HEK293 (cell line): ENCODE data around the gene ITGA2B.

Experiments used
- CTCF ChIA-PET: fragments of 350-600 bp; formaldehyde crosslinking; extraction: SDS; loops from one replicate; lab custom pipeline; 2021; ENCODE audit warnings: antibody characterized with exemption; lab: Yijun Ruan, JAX
- POLR2A ChIA-PET: fragments of 300-600 bp; formaldehyde crosslinking; extraction: SDS; loops from one replicate; lab custom pipeline; 2020; ENCODE audit warnings: antibody characterized with exemption, inconsistent platforms; lab: Yijun Ruan, JAX
- H3K27ac ChIP-seq: fragments of 200-500 bp; sonication (Bioruptor generic); 2 replicates; pipeline ENCODE4 v1.5.1; 2014; ENCODE audit warnings: low read depth, low read length, control low read depth, inconsistent platforms; ENCODE audit errors: extremely low read depth
- H3K36me3 ChIP-seq, 2 experiments: fragments of 200-500 bp in 1 of 2; sonication (Bioruptor generic) in 1 of 2; 1 replicate in 1 of 2; 2 replicates in 1 of 2; pipeline ENCODE4 v1.5.1; 2014 to 2017; ENCODE audit warnings: inconsistent platforms in 2 of 2, low read length in 2 of 2; ENCODE audit not compliant: control insufficient read depth in 2 of 2, insufficient read depth in 1 of 2
- H3K4me1 ChIP-seq: fragments of 200-500 bp; sonication (Bioruptor generic); 2 replicates; pipeline ENCODE4 v1.5.1; 2014; ENCODE audit warnings: mild to moderate bottlenecking, low read length, inconsistent platforms; ENCODE audit not compliant: control insufficient read depth, insufficient read depth
- H3K4me3 ChIP-seq: 2 replicates; pipeline ENCODE4 v1.5.1; 2011; ENCODE audit warnings: low read depth, mild to moderate bottlenecking, control low read depth, low read length, moderate library complexity
- H3K9me3 ChIP-seq: fragments of 200-500 bp; sonication (Bioruptor generic); 2 replicates; pipeline ENCODE4 v1.5.1; 2014; ENCODE audit warnings: low read depth, low read length, inconsistent platforms; ENCODE audit not compliant: control insufficient read depth, insufficient read depth
- CTCF ChIP-seq: fragments of 450-650 bp; formaldehyde crosslinking; IDR thresholded peaks from 2 replicates; pipeline ENCODE4 v1.5.1; 2016; ENCODE audit warnings: missing biosample characterization, missing genetic modification characterization
- FEZF1 ChIP-seq: fragments of 450-650 bp; formaldehyde crosslinking; IDR thresholded peaks from 2 replicates; pipeline ENCODE4 v1.5.1; 2016; ENCODE audit warnings: missing biosample characterization, missing genetic modification characterization
- GLIS1 ChIP-seq: fragments of 450-650 bp; formaldehyde crosslinking; IDR thresholded peaks from 2 replicates; pipeline ENCODE4 v1.5.1; 2016; ENCODE audit warnings: missing biosample characterization, missing genetic modification characterization
- IKZF3 ChIP-seq: fragments of 450-650 bp; IDR thresholded peaks from 2 replicates; pipeline ENCODE4 v1.5.0; 2018; ENCODE audit warnings: missing biosample characterization, mild to moderate bottlenecking, missing genetic modification characterization, moderate library complexity
- SCRT2 ChIP-seq: fragments of 450-650 bp; formaldehyde crosslinking; IDR thresholded peaks from 2 replicates; pipeline ENCODE4 v1.5.1; 2016; ENCODE audit warnings: missing biosample characterization, missing genetic modification characterization
- SP2 ChIP-seq: fragments of 450-650 bp; formaldehyde crosslinking; IDR thresholded peaks from 2 replicates; pipeline ENCODE4 v1.5.1; 2016; ENCODE audit warnings: missing biosample characterization, missing genetic modification characterization
- ZFHX2 ChIP-seq: fragments of 450-650 bp; formaldehyde crosslinking; conservative IDR thresholded peaks from 2 replicates; pipeline ENCODE4 v1.5.1; 2016; ENCODE audit warnings: missing biosample characterization, missing genetic modification characterization
- ZNF175 ChIP-seq: fragments of 450-650 bp; formaldehyde crosslinking; IDR thresholded peaks from 2 replicates; pipeline ENCODE4 v1.5.1; 2016; ENCODE audit warnings: missing biosample characterization, missing genetic modification characterization
- ZNF239 ChIP-seq: fragments of 450-650 bp; formaldehyde crosslinking; IDR thresholded peaks from 2 replicates; pipeline ENCODE4 v1.5.1; 2016; ENCODE audit warnings: missing biosample characterization, missing genetic modification characterization
- ZNF366 ChIP-seq: fragments of 450-650 bp; formaldehyde crosslinking; conservative IDR thresholded peaks from 2 replicates; pipeline ENCODE4 v1.5.1; 2016; ENCODE audit warnings: missing biosample characterization, missing genetic modification characterization
- ZNF501 ChIP-seq: fragments of 450-650 bp; formaldehyde crosslinking; IDR thresholded peaks from 2 replicates; pipeline ENCODE4 v1.5.1; 2016; ENCODE audit warnings: missing biosample characterization, missing genetic modification characterization
- ZNF555 ChIP-seq: fragments of 450-650 bp; formaldehyde crosslinking; conservative IDR thresholded peaks from 2 replicates; pipeline ENCODE4 v1.5.1; 2017; ENCODE audit warnings: missing biosample characterization, mild to moderate bottlenecking, missing genetic modification characterization, inconsistent platforms
- ZNF600 ChIP-seq: fragments of 450-650 bp; formaldehyde crosslinking; IDR thresholded peaks from 2 replicates; pipeline ENCODE4 v1.5.1; 2016; ENCODE audit warnings: missing biosample characterization, missing genetic modification characterization
- ZNF654 ChIP-seq: fragments of 450-650 bp; formaldehyde crosslinking; IDR thresholded peaks from 2 replicates; pipeline ENCODE4 v1.5.1; 2016; ENCODE audit warnings: low read depth, missing biosample characterization, missing genetic modification characterization
- ZNF660 ChIP-seq: fragments of 450-650 bp; IDR thresholded peaks from 2 replicates; pipeline ENCODE4 v1.5.1; 2018; ENCODE audit warnings: missing biosample characterization, mild to moderate bottlenecking, missing genetic modification characterization
- ZNF791 ChIP-seq: fragments of 450-650 bp; formaldehyde crosslinking; IDR thresholded peaks from 2 replicates; pipeline ENCODE4 v1.5.1; 2016; ENCODE audit warnings: missing biosample characterization, missing genetic modification characterization
- ZSCAN30 ChIP-seq: fragments of 450-650 bp; IDR thresholded peaks from 2 replicates; pipeline ENCODE4 v1.5.1; 2018; ENCODE audit warnings: missing biosample characterization, mild to moderate bottlenecking, missing genetic modification characterization, moderate library complexity
- TF ChIP-seq, protein P1 (sequence below): fragments of 450-650 bp; formaldehyde crosslinking; IDR thresholded peaks from 2 replicates; pipeline ENCODE4 v1.5.1; 2016; ENCODE audit warnings: missing biosample characterization, missing genetic modification characterization
- TF ChIP-seq, protein P2 (sequence below): fragments of 450-650 bp; formaldehyde crosslinking; conservative IDR thresholded peaks from 2 replicates; pipeline ENCODE4 v1.5.1; 2016; ENCODE audit warnings: low read depth, missing biosample characterization, missing genetic modification characterization
- TF ChIP-seq, protein P3 (sequence below): fragments of 450-650 bp; formaldehyde crosslinking; optimal IDR thresholded peaks from 2 replicates; pipeline ENCODE3; 2016; ENCODE audit warnings: missing biosample characterization, mild to moderate bottlenecking, missing genetic modification characterization

The ITGA2B gene

DNA sequence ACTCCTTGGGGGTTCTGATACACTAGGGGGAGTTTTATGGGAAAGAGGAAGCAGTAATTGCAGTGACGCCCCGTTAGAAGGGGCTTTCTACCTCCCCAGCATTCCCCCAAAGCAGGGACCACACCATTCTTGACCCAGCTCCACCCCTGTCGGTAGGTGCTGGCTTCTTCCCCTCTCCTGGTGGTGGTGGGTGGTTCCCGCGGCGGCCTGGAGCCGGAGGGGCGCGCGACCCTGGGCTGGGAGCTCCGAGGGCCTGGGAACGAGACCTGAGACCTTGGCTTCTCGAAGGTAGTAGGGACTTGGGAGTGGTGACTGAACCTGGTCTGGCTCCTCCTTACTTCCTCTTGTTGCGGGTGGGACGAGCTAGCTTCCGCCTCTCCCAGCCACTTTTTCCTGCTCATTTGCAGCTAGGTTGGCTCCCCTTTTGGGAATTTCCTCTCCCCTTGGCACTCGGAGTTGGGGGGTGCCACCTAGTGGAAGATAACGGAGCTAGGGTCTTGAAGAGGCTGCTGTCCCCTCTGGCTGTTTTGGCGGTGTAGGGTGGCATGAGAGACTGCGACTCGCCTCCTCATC lies 43.9 kb downstream of the ITGA2B start:
- ChIA-PET CTCF (interaction anchor here (0.6 to 3.3 kb wide), 27 partner anchors 9 to 715 kb away, joined by 3 to 27 read pairs (median 4); partner anchors contain the start of genes FAM171A2, G6PC3 and SLC25A39), POLR2A (interaction anchor here (0.5 to 2.5 kb wide), 21 partner anchors 10 to 222 kb away, joined by 3 to 23 read pairs (median 4); partner anchors contain the start of genes ASB16, FAM171A2, FZD2 and GPATCH8)
- Histone ChIP-seq H3K4me3 (peak overlapping the region; percentile 82), H3K27ac (peak overlapping the region; percentile 40; the same call in 1 of the 2 replicates), H3K4me1 (no peaks in the 10 kb centered on the region), H3K9me3 (no peaks in the 10 kb centered on the region), H3K36me3 (peaks cover 0 to 19% of the 10 kb centered on the region in 2 experiments; a peak in 1 of 3 replicates)
- TF ChIP-seq ZNF175 (tag by site-specific recombination) (no peak), ZNF600 (tag by site-specific recombination) (peak; percentile 38; the same call in 1 of the 2 replicates), IKZF3 (peak; percentile 80), ZNF501 (0 out of 2 replicates have a peak, but pooled peaks have one; percentile 17), CTCF (peak; percentile 78), ZNF654 (tag by site-specific recombination) (peak; percentile 67), SP2 (tag by site-specific recombination) (peak; percentile 6; the same call in 1 of the 2 replicates), ZNF239 (tag by site-specific recombination) (no peak), ZNF366 (tag by site-specific recombination) (0 out of 2 replicates have a peak, but pooled peaks have one; percentile 7), GLIS1 (tag by site-specific recombination) (0 out of 2 replicates have a peak, but pooled peaks have one; percentile 4), FEZF1 (tag by site-specific recombination) (peak; percentile 50), ZNF660 (tag by site-specific recombination) (peak; percentile 32; the same call in 1 of the 2 replicates), ZNF791 (tag by site-specific recombination) (0 out of 2 replicates have a peak, but pooled peaks have one; percentile 12), ZNF555 (no peak), ZSCAN30 (tag by site-specific recombination) (peak; percentile 38; the same call in 1 of the 2 replicates), ZFHX2 (tag by site-specific recombination) (0 out of 2 replicates have a peak, but pooled peaks have one; percentile 15), SCRT2 (tag by site-specific recombination) (no peak)
- TF ChIP-seq, protein P1, sequence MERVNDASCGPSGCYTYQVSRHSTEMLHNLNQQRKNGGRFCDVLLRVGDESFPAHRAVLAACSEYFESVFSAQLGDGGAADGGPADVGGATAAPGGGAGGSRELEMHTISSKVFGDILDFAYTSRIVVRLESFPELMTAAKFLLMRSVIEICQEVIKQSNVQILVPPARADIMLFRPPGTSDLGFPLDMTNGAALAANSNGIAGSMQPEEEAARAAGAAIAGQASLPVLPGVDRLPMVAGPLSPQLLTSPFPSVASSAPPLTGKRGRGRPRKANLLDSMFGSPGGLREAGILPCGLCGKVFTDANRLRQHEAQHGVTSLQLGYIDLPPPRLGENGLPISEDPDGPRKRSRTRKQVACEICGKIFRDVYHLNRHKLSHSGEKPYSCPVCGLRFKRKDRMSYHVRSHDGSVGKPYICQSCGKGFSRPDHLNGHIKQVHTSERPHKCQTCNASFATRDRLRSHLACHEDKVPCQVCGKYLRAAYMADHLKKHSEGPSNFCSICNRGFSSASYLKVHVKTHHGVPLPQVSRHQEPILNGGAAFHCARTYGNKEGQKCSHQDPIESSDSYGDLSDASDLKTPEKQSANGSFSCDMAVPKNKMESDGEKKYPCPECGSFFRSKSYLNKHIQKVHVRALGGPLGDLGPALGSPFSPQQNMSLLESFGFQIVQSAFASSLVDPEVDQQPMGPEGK (tag by site-specific recombination) = 0 out of 2 replicates have a peak, but pooled peaks have one; percentile 0
- TF ChIP-seq, protein P2, sequence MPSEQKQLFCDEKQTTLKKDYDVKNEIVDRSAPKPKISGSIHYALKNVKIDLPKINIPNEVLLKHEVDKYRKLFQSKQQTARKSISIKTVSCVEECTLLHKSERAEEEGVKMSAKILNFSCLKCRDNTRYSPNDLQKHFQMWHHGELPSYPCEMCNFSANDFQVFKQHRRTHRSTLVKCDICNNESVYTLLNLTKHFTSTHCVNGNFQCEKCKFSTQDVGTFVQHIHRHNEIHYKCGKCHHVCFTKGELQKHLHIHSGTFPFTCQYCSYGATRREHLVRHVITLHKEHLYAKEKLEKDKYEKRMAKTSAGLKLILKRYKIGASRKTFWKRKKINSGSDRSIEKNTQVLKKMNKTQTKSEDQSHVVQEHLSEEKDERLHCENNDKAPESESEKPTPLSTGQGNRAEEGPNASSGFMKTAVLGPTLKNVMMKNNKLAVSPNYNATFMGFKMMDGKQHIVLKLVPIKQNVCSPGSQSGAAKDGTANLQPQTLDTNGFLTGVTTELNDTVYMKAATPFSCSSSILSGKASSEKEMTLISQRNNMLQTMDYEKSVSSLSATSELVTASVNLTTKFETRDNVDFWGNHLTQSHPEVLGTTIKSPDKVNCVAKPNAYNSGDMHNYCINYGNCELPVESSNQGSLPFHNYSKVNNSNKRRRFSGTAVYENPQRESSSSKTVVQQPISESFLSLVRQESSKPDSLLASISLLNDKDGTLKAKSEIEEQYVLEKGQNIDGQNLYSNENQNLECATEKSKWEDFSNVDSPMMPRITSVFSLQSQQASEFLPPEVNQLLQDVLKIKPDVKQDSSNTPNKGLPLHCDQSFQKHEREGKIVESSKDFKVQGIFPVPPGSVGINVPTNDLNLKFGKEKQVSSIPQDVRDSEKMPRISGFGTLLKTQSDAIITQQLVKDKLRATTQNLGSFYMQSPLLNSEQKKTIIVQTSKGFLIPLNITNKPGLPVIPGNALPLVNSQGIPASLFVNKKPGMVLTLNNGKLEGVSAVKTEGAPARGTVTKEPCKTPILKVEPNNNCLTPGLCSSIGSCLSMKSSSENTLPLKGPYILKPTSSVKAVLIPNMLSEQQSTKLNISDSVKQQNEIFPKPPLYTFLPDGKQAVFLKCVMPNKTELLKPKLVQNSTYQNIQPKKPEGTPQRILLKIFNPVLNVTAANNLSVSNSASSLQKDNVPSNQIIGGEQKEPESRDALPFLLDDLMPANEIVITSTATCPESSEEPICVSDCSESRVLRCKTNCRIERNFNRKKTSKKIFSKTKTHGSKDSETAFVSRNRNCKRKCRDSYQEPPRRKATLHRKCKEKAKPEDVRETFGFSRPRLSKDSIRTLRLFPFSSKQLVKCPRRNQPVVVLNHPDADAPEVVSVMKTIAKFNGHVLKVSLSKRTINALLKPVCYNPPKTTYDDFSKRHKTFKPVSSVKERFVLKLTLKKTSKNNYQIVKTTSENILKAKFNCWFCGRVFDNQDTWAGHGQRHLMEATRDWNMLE = no peak
- TF ChIP-seq, protein P3, sequence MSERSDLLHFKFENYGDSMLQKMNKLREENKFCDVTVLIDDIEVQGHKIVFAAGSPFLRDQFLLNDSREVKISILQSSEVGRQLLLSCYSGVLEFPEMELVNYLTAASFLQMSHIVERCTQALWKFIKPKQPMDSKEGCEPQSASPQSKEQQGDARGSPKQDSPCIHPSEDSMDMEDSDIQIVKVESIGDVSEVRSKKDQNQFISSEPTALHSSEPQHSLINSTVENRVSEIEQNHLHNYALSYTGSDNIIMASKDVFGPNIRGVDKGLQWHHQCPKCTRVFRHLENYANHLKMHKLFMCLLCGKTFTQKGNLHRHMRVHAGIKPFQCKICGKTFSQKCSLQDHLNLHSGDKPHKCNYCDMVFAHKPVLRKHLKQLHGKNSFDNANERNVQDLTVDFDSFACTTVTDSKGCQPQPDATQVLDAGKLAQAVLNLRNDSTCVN (tag by site-specific recombination) = peak; percentile 33
